Activated naive CD4-positive, alpha-beta T cell treated with Interleukin-2 at 50 U/mL for 16 hours (primary cell): Measurements from ENCODE around the gene RBM5.

Experiments used
- DNase-seq: peaks from one replicate; pipeline ENCODE4 v3.0.0-alpha.2; 2020

The RBM5 gene

DNA sequence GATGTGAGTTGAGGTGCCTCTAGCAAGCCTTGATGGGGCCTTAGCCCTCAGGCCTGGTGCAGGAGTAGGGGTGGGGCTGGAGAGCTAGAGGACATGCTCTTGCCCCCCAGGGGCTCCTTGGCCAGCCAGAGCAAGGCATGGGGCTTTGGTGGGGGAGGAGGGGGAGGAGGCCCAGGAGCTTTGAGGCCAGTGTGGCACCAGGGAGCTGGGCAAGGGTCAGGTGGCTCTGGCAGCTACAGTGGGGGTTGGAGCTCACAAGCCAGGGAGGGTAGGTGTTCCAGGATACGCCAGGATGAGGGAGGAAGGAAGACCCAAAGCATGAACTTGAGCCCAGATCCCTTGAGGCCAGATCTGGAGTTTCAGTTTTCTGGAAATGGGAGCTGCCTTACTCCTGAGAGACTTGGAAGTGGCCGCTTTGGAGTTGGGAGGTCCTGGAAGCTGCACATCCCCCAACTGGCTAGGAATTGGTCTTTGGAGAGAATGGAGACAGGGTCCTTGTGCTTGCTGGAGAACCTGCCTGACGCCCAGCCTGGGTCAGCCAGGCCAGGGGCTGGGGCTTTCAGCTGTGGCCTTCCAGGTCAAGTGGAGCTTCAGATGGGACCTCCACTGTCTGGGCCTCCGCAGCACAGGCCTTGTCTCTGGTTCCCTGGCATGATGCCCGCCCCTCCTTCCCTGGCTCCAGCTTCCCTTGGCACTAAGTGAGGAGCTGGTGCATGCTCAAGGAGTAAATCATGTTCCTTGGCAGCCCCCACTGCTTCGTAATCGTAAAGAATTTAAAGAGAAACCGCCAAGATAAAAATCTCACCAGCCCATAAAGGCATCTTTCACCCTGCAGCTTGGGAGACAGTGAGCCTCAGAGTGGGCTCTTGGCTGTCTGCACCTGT is 75.1 kb downstream of the RBM5 start:
- no peak for DNase-seq

- no peak for DNase-seq
Measured at GRCh38 chr3:50164481-50164880, 75.8 kb downstream of the RBM5 start.

DNA sequence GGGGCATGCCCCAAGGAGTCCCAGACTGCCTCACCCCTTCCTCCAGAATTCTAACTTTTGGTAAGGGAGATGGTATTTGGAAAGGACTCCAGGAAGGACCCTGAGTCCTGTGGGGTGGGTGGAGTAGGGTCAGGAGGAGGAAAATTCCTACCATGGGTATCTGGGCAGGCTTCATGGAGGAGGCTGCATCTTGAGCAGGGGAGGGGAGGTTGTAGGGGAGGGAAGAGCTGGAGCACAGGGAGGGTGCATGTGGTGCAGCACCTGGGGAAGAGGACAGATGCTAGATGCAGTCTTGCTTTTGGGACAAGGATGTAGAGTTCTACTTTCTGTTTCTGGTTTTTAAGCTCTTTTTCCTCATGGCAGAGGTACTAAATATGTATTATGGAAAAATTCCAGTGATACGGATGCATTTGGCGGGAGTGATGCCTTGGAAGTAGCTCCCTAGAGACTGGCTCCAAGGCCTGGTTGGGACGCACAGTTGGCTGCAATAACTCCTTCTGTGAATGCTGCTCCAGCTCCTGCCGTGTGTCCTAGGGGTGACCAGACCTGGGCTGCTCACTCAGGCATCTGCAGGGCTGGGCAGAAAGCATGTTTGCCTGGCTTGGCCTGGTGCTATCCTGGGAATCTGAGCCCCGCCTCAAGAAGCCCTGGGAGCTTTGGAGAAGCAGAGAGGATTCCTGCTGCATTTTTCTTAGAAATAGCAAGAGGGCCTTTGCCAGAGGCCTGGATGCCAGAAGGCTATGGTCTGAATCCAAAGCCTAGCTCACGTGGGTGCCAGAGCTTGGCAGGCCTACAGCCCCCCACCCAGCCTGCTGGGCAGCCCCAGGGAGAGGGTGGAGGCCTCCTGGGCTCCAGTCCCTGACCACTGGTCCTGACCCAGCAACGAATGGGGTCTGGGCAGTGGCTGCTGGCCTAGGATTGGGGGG is 76.5 kb downstream of the RBM5 start:
- no peak for DNase-seq

- no peak for DNase-seq
Measured at GRCh38 chr3:50165910-50166538, 77.3 kb downstream of the RBM5 start.

- no peak for DNase-seq
Measured at GRCh38 chr3:50166620-50167019, 77.9 kb downstream of the RBM5 start.

DNA sequence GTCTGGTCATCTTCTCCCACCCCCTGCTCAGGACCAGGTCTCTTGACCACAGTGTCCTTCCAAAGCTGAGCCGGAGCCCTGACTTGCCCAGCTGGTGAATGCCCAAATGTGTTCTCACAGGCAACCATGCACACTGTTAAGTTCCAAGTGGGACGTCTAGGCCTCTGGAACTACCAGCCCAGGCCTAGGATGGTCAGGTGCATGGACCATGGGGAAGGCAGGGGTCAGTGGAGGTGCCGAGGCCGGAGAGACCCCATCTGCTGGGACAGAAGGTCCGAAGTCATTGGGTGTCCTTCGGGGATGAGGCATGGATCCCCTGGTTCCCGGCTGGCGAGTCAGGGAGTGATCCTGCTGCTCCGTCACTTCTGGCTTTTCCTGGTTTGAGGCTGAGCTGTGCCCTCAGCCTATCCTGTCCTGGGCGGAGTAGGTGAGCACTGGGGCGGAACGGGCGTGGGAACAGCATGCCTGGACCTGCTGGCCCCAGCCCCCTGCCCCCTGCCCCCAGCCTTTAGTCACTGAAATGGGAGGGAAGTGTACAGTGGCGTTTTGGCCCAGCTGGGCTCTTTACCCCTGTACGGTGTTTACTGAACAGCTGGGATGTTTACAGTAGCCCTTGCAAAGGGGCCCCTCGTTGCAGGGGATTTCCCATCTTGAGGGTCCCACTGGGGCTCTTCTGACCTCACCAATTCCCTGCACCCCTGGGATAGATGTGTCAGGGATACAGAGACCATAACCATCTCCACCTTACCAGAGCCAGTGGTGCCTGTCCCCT is 78.5 kb downstream of the RBM5 start:
- no peak for DNase-seq

DNA sequence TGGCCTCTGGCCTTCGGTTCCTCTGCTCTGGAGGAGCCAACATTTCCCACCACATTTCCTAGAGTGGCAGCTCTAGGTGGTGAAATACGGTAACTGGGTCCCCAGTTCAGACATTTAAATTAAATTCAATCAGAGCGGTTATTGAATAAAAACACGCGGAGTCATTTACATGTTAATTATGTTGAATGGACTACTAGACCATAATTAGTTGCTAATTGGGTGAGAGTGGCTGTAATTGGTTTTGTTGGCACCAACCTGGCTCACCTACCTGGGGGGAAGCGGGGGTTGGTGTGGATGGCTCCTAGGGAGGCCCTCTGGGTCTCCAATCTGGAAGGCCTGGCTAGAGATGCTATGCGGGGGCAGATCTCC is 79.1 kb downstream of the RBM5 start:
- DNase-seq, result no peak

- DNase-seq, result no peak
Measured at GRCh38 chr3:50168388-50168787, 79.7 kb downstream of the RBM5 start.
